Measurements from ENCODE around the gene SLC66A1.
"Not testable (repeated sequence)": the region's sequence is repeated elsewhere in the genome, so short reads cannot be mapped to it uniquely, and the experiment has no call there.

SLC66A1 gene

GRCh38 chr1:19311931-19312781 is at the start of gene SLC66A1, which contains the start of gene AKR7A2:
SLC66A1 (plus strand) TSS chr1:19312326; CDS start chr1:19317678, 5,352 bp downstream.
AKR7A2 (minus strand) TSS chr1:19312144; CDS start chr1:19312124, 20 bp downstream.
- Mint-ChIP-seq H3K27me3 (no peaks in the 10 kb centered on the region), H3K4me1 (ENCODE audit: low read depth) (peaks cover 62% of the 10 kb centered on the region), H3K4me3 (peak within 1 kb of the TSS; percentile 87), H3K27ac (peak within 1 kb of the TSS; percentile 75), H3K36me3 (ENCODE audit: low read depth) (peaks cover 47% of the 10 kb centered on the region), H3K9me3 (no peaks in the 10 kb centered on the region)
- intact Hi-C loops (cut with micrococcal nuclease) = loop anchor here (2.0 kb wide), 1 partner anchor 61 kb away; the partner anchor contains the start of genes EMC1 and MRTO4

GRCh38 chr1:19262744-19263143 is 49.4 kb upstream of the SLC66A1 start:
- Mint-ChIP-seq H3K27ac (no peak overlapping the region), H3K4me3 (no peak overlapping the region), H3K36me3 (ENCODE audit: low read depth) (peaks cover 30% of the 10 kb centered on the region), H3K4me1 (ENCODE audit: low read depth) (peaks cover 16% of the 10 kb centered on the region), H3K9me3 (no peaks in the 10 kb centered on the region), H3K27me3 (no peaks in the 10 kb centered on the region)
- intact Hi-C loops (cut with micrococcal nuclease) = no loop called here

GRCh38 chr1:19268445-19268844 is 43.7 kb upstream of the SLC66A1 start:
- intact Hi-C loops (cut with micrococcal nuclease) = no loop called here

GRCh38 chr1:19269427-19270342 is 42.4 kb upstream of the SLC66A1 start:
- intact Hi-C loops (cut with micrococcal nuclease) = not testable (repeated sequence)

More at GRCh38 chr1:19268445-19268844, 43.7 kb upstream of the SLC66A1 start:
- Mint-ChIP-seq H3K4me1 (ENCODE audit: low read depth) (peaks cover 1% of the 10 kb centered on the region), H3K9me3 (no peaks in the 10 kb centered on the region), H3K4me3 (no peak overlapping the region), H3K36me3 (ENCODE audit: low read depth) (no peaks in the 10 kb centered on the region), H3K27ac (no peak overlapping the region), H3K27me3 (peaks cover 11% of the 10 kb centered on the region)

GRCh38 chr1:19270343-19270730 is 41.8 kb upstream of the SLC66A1 start:
- H3K27me3 Mint-ChIP-seq = peaks cover 29% of the 10 kb centered on the region
- H3K4me1 Mint-ChIP-seq (ENCODE audit: low read depth); intact Hi-C loops (cut with micrococcal nuclease); H3K4me3 Mint-ChIP-seq; H3K9me3 Mint-ChIP-seq; H3K36me3 Mint-ChIP-seq (ENCODE audit: low read depth); H3K27ac Mint-ChIP-seq: not testable (repeated sequence)

More at GRCh38 chr1:19269427-19270342, 42.4 kb upstream of the SLC66A1 start:
- H3K36me3 Mint-ChIP-seq (ENCODE audit: low read depth); H3K4me3 Mint-ChIP-seq; H3K27ac Mint-ChIP-seq; H3K9me3 Mint-ChIP-seq; H3K4me1 Mint-ChIP-seq (ENCODE audit: low read depth): not testable (repeated sequence)
- H3K27me3 Mint-ChIP-seq = peaks cover 24% of the 10 kb centered on the region

GRCh38 chr1:19272064-19272463 is 40.1 kb upstream of the SLC66A1 start:
- no peaks in the 10 kb centered on the region for H3K36me3 Mint-ChIP-seq (ENCODE audit: low read depth)
- intact Hi-C loops (cut with micrococcal nuclease) = no loop called here
- no peak overlapping the region for H3K27ac Mint-ChIP-seq
- peaks cover 33% of the 10 kb centered on the region for H3K27me3 Mint-ChIP-seq
- H3K4me3 Mint-ChIP-seq = no peak overlapping the region
- H3K9me3 Mint-ChIP-seq = peaks cover 8% of the 10 kb centered on the region
- H3K4me1 Mint-ChIP-seq (ENCODE audit: low read depth) = peaks cover 10% of the 10 kb centered on the region

- peaks cover 10% of the 10 kb centered on the region for H3K4me1 Mint-ChIP-seq (ENCODE audit: low read depth)
- intact Hi-C loops (cut with micrococcal nuclease) = no loop called here
- H3K27me3 Mint-ChIP-seq = peaks cover 33% of the 10 kb centered on the region
- no peak overlapping the region for H3K27ac Mint-ChIP-seq
- H3K36me3 Mint-ChIP-seq (ENCODE audit: low read depth) = no peaks in the 10 kb centered on the region
- peak overlapping the region; percentile 21 for H3K4me3 Mint-ChIP-seq
- peaks cover 8% of the 10 kb centered on the region for H3K9me3 Mint-ChIP-seq
Observed at GRCh38 chr1:19273106-19273843, 38.9 kb upstream of the SLC66A1 start.

- H3K4me1 Mint-ChIP-seq (ENCODE audit: low read depth); H3K9me3 Mint-ChIP-seq; H3K27ac Mint-ChIP-seq; intact Hi-C loops (cut with micrococcal nuclease); H3K36me3 Mint-ChIP-seq (ENCODE audit: low read depth): not testable (repeated sequence)
- H3K4me3 Mint-ChIP-seq = peak overlapping the region; percentile 18
- peaks cover 33% of the 10 kb centered on the region for H3K27me3 Mint-ChIP-seq
Observed at GRCh38 chr1:19273844-19274531, 38.1 kb upstream of the SLC66A1 start.

- no peak overlapping the region for H3K27ac Mint-ChIP-seq
- H3K4me1 Mint-ChIP-seq (ENCODE audit: low read depth) = peaks cover 10% of the 10 kb centered on the region
- H3K9me3 Mint-ChIP-seq = peaks cover 8% of the 10 kb centered on the region
- intact Hi-C loops (cut with micrococcal nuclease) = no loop called here
- no peaks in the 10 kb centered on the region for H3K36me3 Mint-ChIP-seq (ENCODE audit: low read depth)
- H3K4me3 Mint-ChIP-seq = no peak overlapping the region
- peaks cover 33% of the 10 kb centered on the region for H3K27me3 Mint-ChIP-seq
Observed at GRCh38 chr1:19274636-19275035, 37.5 kb upstream of the SLC66A1 start.

GRCh38 chr1:19283891-19284290 is 28.2 kb upstream of the SLC66A1 start:
- no peak overlapping the region for H3K27ac Mint-ChIP-seq
- H3K4me3 Mint-ChIP-seq = no peak overlapping the region
- peaks cover 6% of the 10 kb centered on the region for H3K4me1 Mint-ChIP-seq (ENCODE audit: low read depth)
- peaks cover 18% of the 10 kb centered on the region for H3K27me3 Mint-ChIP-seq
- no peaks in the 10 kb centered on the region for H3K9me3 Mint-ChIP-seq
- intact Hi-C loops (cut with micrococcal nuclease) = no loop called here
- no peaks in the 10 kb centered on the region for H3K36me3 Mint-ChIP-seq (ENCODE audit: low read depth)

- Mint-ChIP-seq H3K4me1 (ENCODE audit: low read depth) (peaks cover 11% of the 10 kb centered on the region), H3K9me3 (no peaks in the 10 kb centered on the region), H3K4me3 (no peak overlapping the region), H3K27me3 (peaks cover 26% of the 10 kb centered on the region), H3K27ac (no peak overlapping the region), H3K36me3 (ENCODE audit: low read depth) (no peaks in the 10 kb centered on the region)
- intact Hi-C loops (cut with micrococcal nuclease) = no loop called here
Observed at GRCh38 chr1:19284881-19285280, 27.2 kb upstream of the SLC66A1 start.

GRCh38 chr1:19285366-19285765 is 26.8 kb upstream of the SLC66A1 start:
- H3K4me3 Mint-ChIP-seq; intact Hi-C loops (cut with micrococcal nuclease); H3K9me3 Mint-ChIP-seq; H3K27ac Mint-ChIP-seq; H3K36me3 Mint-ChIP-seq (ENCODE audit: low read depth): not testable (repeated sequence)
- H3K27me3 Mint-ChIP-seq = peaks cover 26% of the 10 kb centered on the region
- H3K4me1 Mint-ChIP-seq (ENCODE audit: low read depth) = peaks cover 11% of the 10 kb centered on the region

GRCh38 chr1:19285807-19286206 is 26.3 kb upstream of the SLC66A1 start:
- H3K36me3 Mint-ChIP-seq (ENCODE audit: low read depth); H3K27ac Mint-ChIP-seq; H3K9me3 Mint-ChIP-seq; intact Hi-C loops (cut with micrococcal nuclease); H3K4me3 Mint-ChIP-seq: not testable (repeated sequence)
- Mint-ChIP-seq H3K27me3 (peaks cover 26% of the 10 kb centered on the region), H3K4me1 (ENCODE audit: low read depth) (peaks cover 11% of the 10 kb centered on the region)

All from dendritic cell treated with granulocyte-macrophage colony-stimulating factor and Interleukin-4, amounts not matched to agents 40 ng/mL and 50 ng/mL, for 4 days (primary cell).